GM18519 (cell line): ENCODE measurements around the gene RPUSD3.
"Not testable (repeated sequence)": the region's sequence is repeated elsewhere in the genome, so short reads cannot be mapped to it uniquely, and the experiment has no call there.

ENCODE experiments used
- ATAC-seq: cut with Tn5 transposase; IDR thresholded peaks from one replicate; pipeline ENCODE4 v1.9.1; 2021; ENCODE audit warnings: mild to moderate bottlenecking, moderate library complexity; ENCODE audit not compliant: unreplicated experiment, low FRiP score

Gene RPUSD3

DNA sequence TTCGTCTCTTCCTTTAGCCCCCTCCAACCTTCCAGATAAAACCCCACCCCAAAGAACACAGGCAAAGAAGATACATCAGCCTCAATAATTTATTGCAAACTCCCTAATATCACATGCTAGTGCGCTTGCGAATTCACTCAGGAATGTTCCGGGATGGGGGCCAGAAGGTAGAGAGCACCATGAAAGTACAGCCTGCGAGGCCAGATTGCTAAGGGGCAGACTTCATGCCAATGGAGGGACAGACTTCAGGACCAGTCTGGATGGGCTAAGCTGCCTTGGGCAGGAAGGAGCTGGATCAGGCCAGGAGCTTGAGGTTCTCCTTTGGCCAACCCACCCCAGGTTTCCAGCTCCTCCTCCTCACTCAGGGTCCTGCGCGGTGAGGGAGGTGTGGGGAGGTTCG, 22.8 kb upstream of the RPUSD3 start:
- ATAC-seq: no peak

GRCh38 chr3:9865125-9865637, 21.4 kb upstream of the RPUSD3 start:
- not testable (repeated sequence) for ATAC-seq

GRCh38 chr3:9864200-9864927, 20.6 kb upstream of the RPUSD3 start:
- no peak for ATAC-seq

GRCh38 chr3:9863058-9863772, 19.4 kb upstream of the RPUSD3 start:
- no peak for ATAC-seq

GRCh38 chr3:9862391-9863057, 18.7 kb upstream of the RPUSD3 start:
- no peak for ATAC-seq

- ATAC-seq: no peak
Observed at GRCh38 chr3:9861626-9862130, 17.9 kb upstream of the RPUSD3 start.

DNA sequence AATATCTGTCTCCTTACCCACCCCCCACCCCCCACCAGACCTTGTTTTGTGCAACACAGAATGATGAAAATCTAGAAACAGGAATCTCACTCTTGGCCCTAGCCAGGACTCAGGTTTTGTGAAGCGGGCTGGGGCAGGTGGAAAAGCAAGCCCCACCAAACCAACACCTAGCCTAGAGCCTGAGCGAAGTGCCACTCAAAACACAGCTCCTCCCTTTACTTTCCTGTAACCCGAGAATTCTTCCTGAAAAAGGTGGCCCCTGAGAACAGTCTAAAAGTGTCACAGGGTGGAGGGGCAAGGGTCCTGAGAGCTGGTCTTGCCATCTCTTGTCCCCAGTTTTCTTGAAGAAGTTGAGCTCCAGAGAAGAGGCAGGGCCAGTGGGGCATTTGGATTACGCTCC, 17.4 kb upstream of the RPUSD3 start:
- no peak for ATAC-seq

DNA sequence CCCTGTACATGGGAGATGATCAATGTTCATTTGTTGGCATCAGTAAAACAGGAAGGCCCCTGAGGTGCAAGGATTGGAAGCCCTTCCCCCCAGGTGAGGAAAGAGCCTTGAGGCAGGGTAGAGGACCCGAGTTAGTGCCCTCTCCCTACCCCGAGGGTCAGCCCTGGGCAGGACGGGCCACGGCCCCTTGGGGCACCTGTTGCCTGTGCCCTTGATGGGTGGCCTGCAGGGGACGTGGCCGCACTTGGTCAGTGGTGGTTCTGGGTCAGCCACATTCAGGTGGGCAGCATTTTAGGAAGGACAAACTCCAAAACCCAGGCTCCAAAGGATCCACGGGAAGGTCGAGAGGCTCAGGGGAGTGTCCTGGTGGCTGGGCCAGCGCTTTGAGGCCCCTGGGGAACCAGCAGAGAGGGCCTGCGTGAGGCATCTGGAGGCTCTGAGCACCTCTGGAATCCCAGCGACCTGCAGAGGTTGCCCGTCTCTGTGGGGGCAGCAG, 15.8 kb upstream of the RPUSD3 start:
- ATAC-seq: no peak

- ATAC-seq: no peak
Observed at GRCh38 chr3:9855594-9855993, 11.8 kb upstream of the RPUSD3 start.

- ATAC-seq: not testable (repeated sequence)
Observed at GRCh38 chr3:9854291-9854940, 10.6 kb upstream of the RPUSD3 start.

GRCh38 chr3:9852528-9852927, 8.7 kb upstream of the RPUSD3 start:
- no peak for ATAC-seq

- not testable (repeated sequence) for ATAC-seq
Observed at GRCh38 chr3:9851926-9852325, 8.1 kb upstream of the RPUSD3 start.

DNA sequence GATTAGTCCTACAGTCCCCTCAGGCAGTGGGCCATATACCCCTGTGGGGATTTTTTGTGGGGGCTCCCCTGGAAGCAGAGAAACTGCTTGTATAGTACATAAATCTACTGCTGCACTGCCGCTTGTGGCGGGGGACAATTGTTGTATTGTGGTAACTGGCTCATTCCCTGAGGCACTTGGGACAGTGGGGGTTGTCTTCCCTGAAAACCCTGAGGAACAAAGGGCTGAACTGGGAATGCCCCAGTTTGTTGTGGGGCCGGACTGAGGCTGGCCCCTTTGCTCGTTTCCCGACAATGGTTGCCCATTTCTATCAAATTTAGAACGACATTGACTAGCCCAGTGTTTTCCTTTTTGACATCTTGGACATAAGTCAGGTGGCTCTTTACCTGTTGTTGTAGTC, 7.6 kb upstream of the RPUSD3 start:
- ATAC-seq: not testable (repeated sequence)

- not testable (repeated sequence) for ATAC-seq
Observed at GRCh38 chr3:9848860-9849259, 5.1 kb upstream of the RPUSD3 start.

DNA sequence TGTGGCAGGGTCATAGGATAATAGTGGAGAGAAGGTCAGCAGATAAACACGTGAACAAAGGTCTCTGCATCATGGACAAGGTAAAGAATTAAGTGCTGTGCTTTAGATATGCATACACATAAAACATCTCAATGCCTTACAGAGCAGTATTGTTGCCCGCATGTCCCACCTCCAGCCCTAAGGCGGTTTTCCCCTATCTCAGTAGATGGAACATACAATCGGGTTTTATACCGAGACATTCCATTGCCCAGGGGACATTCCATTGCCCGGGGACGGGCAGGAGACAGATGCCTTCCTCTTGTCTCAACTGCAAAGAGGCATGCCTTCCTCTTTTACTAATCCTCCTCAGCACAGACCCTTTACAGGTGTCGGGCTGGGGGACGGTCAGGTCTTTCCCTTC, 4.1 kb upstream of the RPUSD3 start:
- ATAC-seq: not testable (repeated sequence)

DNA sequence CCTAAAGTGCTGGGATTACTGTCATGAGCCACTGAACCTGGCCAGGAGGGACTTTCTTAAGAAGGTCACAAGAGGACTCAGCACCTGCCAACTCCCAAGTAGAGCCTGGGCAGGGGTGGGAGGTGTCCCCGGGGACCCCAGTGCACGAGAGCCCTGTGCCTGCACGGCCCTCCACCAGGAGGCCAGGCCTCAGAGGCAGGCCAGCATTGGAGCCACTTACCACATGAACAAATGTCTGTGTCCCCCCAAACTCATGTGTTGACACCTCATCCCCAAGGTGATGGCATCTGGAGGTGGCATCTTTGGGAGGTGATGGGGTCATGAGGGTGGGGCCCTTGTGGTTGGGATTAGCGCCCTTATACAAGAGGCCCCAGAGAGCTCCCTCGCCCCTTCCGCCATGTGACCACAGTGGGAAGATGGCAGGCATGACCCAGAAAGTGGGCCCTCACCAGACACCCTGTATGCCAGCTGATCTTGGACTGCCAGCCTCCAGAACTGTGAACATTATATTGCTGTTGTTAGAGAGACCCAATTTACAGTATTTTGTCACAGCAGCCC, 3.2 kb upstream of the RPUSD3 start:
- ATAC-seq: no peak

- no peak for ATAC-seq
Observed at GRCh38 chr3:9846231-9846630, 2.4 kb upstream of the RPUSD3 start.

- no peak for ATAC-seq
Observed at GRCh38 chr3:9841015-9841414, 2.8 kb downstream of the RPUSD3 start.

DNA sequence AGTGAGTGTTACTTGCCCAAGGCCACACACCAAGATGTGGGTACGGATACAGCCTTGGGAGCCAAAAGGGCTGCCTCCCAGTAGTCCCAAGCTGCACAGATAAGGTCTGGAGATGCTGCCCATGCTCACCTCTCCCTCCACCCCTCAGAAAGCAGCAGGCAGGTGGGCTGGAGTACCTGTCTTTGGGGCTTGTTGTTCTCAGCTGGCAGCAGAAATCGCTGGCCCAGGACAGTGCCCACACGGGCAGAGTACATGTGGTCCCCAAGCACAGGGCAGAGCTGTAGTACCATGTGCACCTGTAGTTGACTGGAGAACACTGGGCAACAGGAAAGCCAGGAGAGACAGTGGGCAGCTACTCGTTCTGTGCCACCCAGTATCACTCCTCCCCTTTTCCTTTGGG, 5.0 kb downstream of the RPUSD3 start:
- ATAC-seq: no peak
